A673 (cell line): ENCODE results near the gene MDFI. TPM values are rescaled to one million over a fixed set of nuclear protein-coding genes. Genes with fewer than 3 reads are reported as not detected.
A peak's percentile ranks its signal among the peaks of the same experiment; 100 is the strongest.

Experiments used
- BruUV-seq: library from RNA; stranded (reverse); fragments of 400-500 nt; replicated peaks from 2 replicates; lab custom pipeline; 2021; lab: Mats Ljungman, UMichigan
- CTCF ChIA-PET: fragments of 300-600 bp; sonication (Branson Sonifier 250); formaldehyde crosslinking; loops from one replicate; lab custom pipeline; 2022; ENCODE audit warnings: antibody characterized with exemption; lab: Charles Lee
- POLR2A ChIA-PET: fragments of 300-600 bp; sonication (Branson Sonifier 250); formaldehyde crosslinking; loops from one replicate; lab custom pipeline; 2022; ENCODE audit warnings: antibody characterized with exemption; ENCODE audit not compliant: low non-redundant PET; lab: Charles Lee
- DNase-seq: peaks from one replicate; pipeline ENCODE4 v3.0.0-alpha.2; 2015; ENCODE audit warnings: low spot score
- H3K27ac ChIP-seq: fragments of 200-600 bp; sonication (generic); 2 replicates; pipeline ENCODE4 v1.5.1; 2016; ENCODE audit warnings: mixed run types, low read depth, mild to moderate bottlenecking, mixed read lengths, antibody characterized with exemption, low read length; ENCODE audit not compliant: poor library complexity, severe bottlenecking
- H3K27me3 ChIP-seq: fragments of 200-600 bp; sonication (generic); replicated peaks from 2 replicates; pipeline ENCODE4 v1.6.1; 2017; ENCODE audit warnings: mixed run types, low read depth, mild to moderate bottlenecking, mixed read lengths, antibody characterized with exemption, low read length; ENCODE audit not compliant: insufficient read depth, poor library complexity
- H3K36me3 ChIP-seq: fragments of 200-600 bp; sonication (generic); 2 replicates; pipeline ENCODE4 v1.6.1; 2016; ENCODE audit warnings: mixed run types, mild to moderate bottlenecking, mixed read lengths, antibody characterized with exemption, low read length; ENCODE audit not compliant: insufficient read depth, poor library complexity, severe bottlenecking
- H3K4me1 ChIP-seq: fragments of 200-600 bp; sonication (generic); 2 replicates; pipeline ENCODE4 v1.6.1; 2017; ENCODE audit warnings: mixed run types, mild to moderate bottlenecking, mixed read lengths, antibody characterized with exemption, low read length; ENCODE audit not compliant: insufficient read depth, poor library complexity, severe bottlenecking
- H3K4me3 ChIP-seq: fragments of 200-600 bp; sonication (generic); 2 replicates; pipeline ENCODE4 v1.5.1; 2016; ENCODE audit warnings: low read depth, mixed run types, mild to moderate bottlenecking, mixed read lengths, low read length; ENCODE audit not compliant: poor library complexity, severe bottlenecking
- H3K9me3 ChIP-seq: fragments of 200-600 bp; sonication (generic); 2 replicates; pipeline ENCODE4 v1.6.1; 2016; ENCODE audit warnings: mixed run types, low read depth, mild to moderate bottlenecking, mixed read lengths, antibody characterized with exemption, low read length; ENCODE audit not compliant: poor library complexity, severe bottlenecking
- CTCF ChIP-seq: fragments of 300-800, 200-600 bp; sonication (generic); conservative IDR thresholded peaks from 2 replicates; pipeline ENCODE4 v1.5.1; 2017; ENCODE audit warnings: low read depth, mild to moderate bottlenecking, antibody characterized with exemption, low read length, moderate library complexity, mixed read lengths
- EZH2 ChIP-seq: fragments of 200-600 bp; sonication (generic); IDR thresholded peaks from 2 replicates; pipeline ENCODE4 v1.6.1; 2017; ENCODE audit warnings: borderline replicate concordance, low read depth, mild to moderate bottlenecking, mixed read lengths, antibody characterized with exemption, low read length; ENCODE audit not compliant: poor library complexity, severe bottlenecking
- intact Hi-C: fragments of 100-400 bp; cut with micrococcal nuclease; formaldehyde crosslinking; loops from one replicate; pipeline ENCODE4 v1.10.0; 2022; ENCODE audit not compliant: unreplicated experiment
- total RNA-seq: library from RNA; stranded (reverse); gene quantifications from 2 replicates; pipeline ENCODE4 v1.2.3, GENCODE V29; 2021

Gene MDFI
- total RNA-seq, 1 experiment from 2014 or later: 342 TPM

- H3K27me3 ChIP-seq: no peaks in the 10 kb centered on the region
- no peak for DNase-seq
- no TSS peak for BruUV-seq
- H3K9me3 ChIP-seq: no peaks in the 10 kb centered on the region
- ChIA-PET POLR2A (no interaction called here), CTCF (no interaction called here)
- TF ChIP-seq CTCF: no peak
- H3K4me3 ChIP-seq: peak overlapping the region; percentile 97
- H3K27ac ChIP-seq: peak overlapping the region; percentile 99
- H3K4me1 ChIP-seq: peaks cover 83% of the 10 kb centered on the region
- H3K36me3 ChIP-seq: peaks cover 38% of the 10 kb centered on the region
- intact Hi-C loops: loop anchor here (5.0 kb wide), 1 partner anchor 41 kb away; no protein-coding TSS in a partner anchor
These were observed 3.2 kb downstream of the MDFI start for GRCh38 chr6:41641352-41641925.

GRCh38 chr6:41642090-41642959 is 4.1 kb downstream of the MDFI start:
- no peaks in the 10 kb centered on the region for H3K27me3 ChIP-seq
- peak overlapping the region; percentile 97 for H3K4me3 ChIP-seq
- CTCF ChIA-PET: interaction anchor here (0.9 kb wide), 1 partner anchor 40 kb away, joined by 5 read pairs; no protein-coding TSS in a partner anchor
- peak overlapping the region; percentile 99 for H3K27ac ChIP-seq
- POLR2A ChIA-PET: no interaction called here
- intact Hi-C loops: loop anchor here (5.0 kb wide), 1 partner anchor 40 kb away; no protein-coding TSS in a partner anchor
- H3K4me1 ChIP-seq: peaks cover 81% of the 10 kb centered on the region
- BruUV-seq: no TSS peak
- peaks cover 46% of the 10 kb centered on the region for H3K36me3 ChIP-seq
- DNase-seq: no peak
- TF ChIP-seq CTCF (no peak), EZH2 (no peak)
- no peaks in the 10 kb centered on the region for H3K9me3 ChIP-seq

- Histone ChIP-seq H3K4me3 (peak overlapping the region; percentile 97), H3K9me3 (no peaks in the 10 kb centered on the region), H3K27me3 (no peaks in the 10 kb centered on the region), H3K36me3 (peaks cover 55% of the 10 kb centered on the region), H3K27ac (peak overlapping the region; percentile 99), H3K4me1 (peaks cover 82% of the 10 kb centered on the region)
- BruUV-seq: TSS peak; percentile 25
- CTCF ChIA-PET: interaction anchor here (0.9 kb wide), 1 partner anchor 41 kb away, joined by 5 read pairs; no protein-coding TSS in a partner anchor
- intact Hi-C loops: loop anchor here (5.0 kb wide), 1 partner anchor 39 kb away; no protein-coding TSS in a partner anchor
- peak; percentile 88 for DNase-seq
- TF ChIP-seq EZH2: no peak
- TF ChIP-seq CTCF: no peak
- POLR2A ChIA-PET: no interaction called here
These were observed 5.0 kb downstream of the MDFI start for GRCh38 chr6:41642960-41643898.
